Mammary epithelial cell (primary cell): ENCODE data around the gene HS3ST1.

Experiments used
- CTCF ChIP-seq, 2 donors: IDR thresholded peaks in 1 of 2; conservative IDR thresholded peaks in 1 of 2; 2 replicates each; pipeline ENCODE4 v1.5.1; 2011 to 2012; ENCODE audit warnings: inconsistent platforms in 2 of 2, low read length in 2 of 2, mild to moderate bottlenecking in 2 of 2, control low read depth in 1 of 2, low read depth in 1 of 2; ENCODE audit not compliant: insufficient read depth in 1 of 2; ENCODE audit errors: extremely low read depth in 1 of 2
- EZH2 ChIP-seq: IDR thresholded peaks from 2 replicates; pipeline ENCODE4 v1.6.1; 2012; ENCODE audit warnings: low read length, inconsistent platforms, borderline replicate concordance

- TF ChIP-seq EZH2 = no peak
- no peak for TF ChIP-seq CTCF (conservative IDR thresholded peaks at IDR 0.05 in 1 of 2, IDR thresholded peaks at IDR 0.05 in 1 of 2; ENCODE audit: extremely low read depth in 1 of 2, insufficient read depth in 1 of 2, low read depth in 1 of 2, low read length in 2 of 2)
Observed at GRCh38 chr4:11456401-11456800, 27.7 kb upstream of the HS3ST1 start.
